Activated naive CD8-positive, alpha-beta T cell (primary cell): ENCODE data around the gene MYL4.
A peak's percentile ranks its signal among the peaks of the same experiment; 100 is the strongest.
"Not testable (repeated sequence)": the region's sequence is repeated elsewhere in the genome, so short reads cannot be mapped to it uniquely, and the experiment has no call there.

Experiments used
- H3K27ac Mint-ChIP-seq: one replicate; pipeline ENCODE4 v1.8.0; 2021; ENCODE audit warnings: mixed read lengths
- H3K27me3 Mint-ChIP-seq: one replicate; pipeline ENCODE4 v1.8.0; 2021; ENCODE audit warnings: mixed read lengths
- H3K36me3 Mint-ChIP-seq: one replicate; pipeline ENCODE4 v1.8.0; 2021; ENCODE audit warnings: mixed read lengths
- H3K4me1 Mint-ChIP-seq: one replicate; pipeline ENCODE4 v1.8.0; 2021; ENCODE audit warnings: low read depth, mixed read lengths
- H3K4me3 Mint-ChIP-seq: one replicate; pipeline ENCODE4 v1.8.0; 2021; ENCODE audit warnings: mild to moderate bottlenecking, mixed read lengths
- H3K9me3 Mint-ChIP-seq: one replicate; pipeline ENCODE4 v1.8.0; 2021; ENCODE audit warnings: low read depth, mixed read lengths

The MYL4 gene

DNA sequence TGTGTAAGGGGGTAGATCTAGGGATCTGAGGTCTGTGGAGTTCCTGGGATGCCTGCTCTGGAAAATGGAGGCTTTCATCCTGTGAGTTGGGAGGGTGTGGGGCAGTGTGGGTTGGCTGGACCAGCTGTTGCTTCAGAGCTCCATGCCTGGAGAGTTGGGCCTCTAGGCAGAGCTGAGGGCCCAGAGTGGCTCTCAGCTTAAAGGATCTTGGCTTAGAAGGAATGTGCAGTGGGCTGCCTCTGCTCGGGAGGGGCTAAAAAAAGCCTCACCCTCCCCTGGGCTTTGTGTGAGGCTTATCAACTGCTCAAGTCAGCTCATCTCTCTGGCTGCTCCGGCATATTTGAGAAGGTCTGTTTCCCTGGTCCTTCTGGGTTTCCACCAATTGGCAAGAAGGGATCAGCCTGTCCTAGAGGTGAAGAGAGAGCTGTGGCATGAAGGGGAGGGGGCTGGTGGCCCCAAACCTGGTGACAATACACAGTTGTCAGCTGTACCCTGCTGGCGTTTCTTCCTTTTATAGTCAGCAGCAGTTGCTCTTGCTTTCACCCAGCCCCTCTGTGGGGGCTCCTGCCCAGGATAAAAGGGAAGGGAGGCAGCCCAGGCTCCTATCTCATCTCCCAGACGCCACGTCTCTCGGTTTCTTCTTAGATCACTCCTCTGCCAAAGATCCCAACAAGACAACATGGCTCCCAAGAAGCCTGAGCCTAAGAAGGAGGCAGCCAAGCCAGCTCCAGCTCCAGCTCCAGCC, at the start of gene MYL4:
Gene MYL4 (plus strand): TSS at position 605 of the 745 bp plus-strand sequence. CDS start 75 bp downstream, at position 680.
- H3K4me3 Mint-ChIP-seq: no peak within 1 kb of the TSS
- no peaks in the 10 kb centered on the region for H3K36me3 Mint-ChIP-seq
- H3K9me3 Mint-ChIP-seq: no peaks in the 10 kb centered on the region
- no peak within 1 kb of the TSS for H3K27ac Mint-ChIP-seq
- peaks cover 32% of the 10 kb centered on the region for H3K4me1 Mint-ChIP-seq
- no peaks in the 10 kb centered on the region for H3K27me3 Mint-ChIP-seq

- Mint-ChIP-seq H3K27me3 (no peaks in the 10 kb centered on the region), H3K9me3 (no peaks in the 10 kb centered on the region), H3K4me1 (peaks cover 19% of the 10 kb centered on the region), H3K36me3 (peaks cover 4% of the 10 kb centered on the region), H3K27ac (peak overlapping the region; percentile 61), H3K4me3 (peak overlapping the region; percentile 9)
These were observed 47.0 kb upstream of the MYL4 start for GRCh38 chr17:47162013-47162622.

GRCh38 chr17:47164263-47164662, 44.9 kb upstream of the MYL4 start:
- peaks cover 8% of the 10 kb centered on the region for H3K36me3 Mint-ChIP-seq
- no peak overlapping the region for H3K27ac Mint-ChIP-seq
- no peaks in the 10 kb centered on the region for H3K27me3 Mint-ChIP-seq
- H3K4me3 Mint-ChIP-seq: no peak overlapping the region
- H3K9me3 Mint-ChIP-seq: no peaks in the 10 kb centered on the region
- H3K4me1 Mint-ChIP-seq: peaks cover 19% of the 10 kb centered on the region

DNA sequence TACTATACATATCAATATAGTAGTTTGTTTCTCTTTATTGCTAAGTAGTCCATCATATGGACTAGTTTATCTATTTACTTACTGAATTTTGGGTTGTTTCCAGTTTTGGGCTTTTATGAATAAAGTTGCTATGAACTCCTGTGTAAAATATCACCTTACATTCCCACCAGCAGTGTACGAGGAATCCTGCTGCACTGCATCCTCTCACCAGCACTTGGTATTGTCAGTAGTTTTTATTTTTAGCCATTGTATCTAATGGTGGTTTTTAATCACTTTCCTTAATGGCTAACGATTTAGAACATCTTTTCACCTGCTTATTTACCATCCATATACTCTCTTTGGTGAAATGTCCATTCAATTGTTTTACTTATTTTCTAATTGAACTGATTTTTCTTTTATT, 44.0 kb upstream of the MYL4 start:
- no peaks in the 10 kb centered on the region for H3K27me3 Mint-ChIP-seq
- no peak overlapping the region for H3K27ac Mint-ChIP-seq
- peaks cover 19% of the 10 kb centered on the region for H3K4me1 Mint-ChIP-seq
- no peaks in the 10 kb centered on the region for H3K9me3 Mint-ChIP-seq
- H3K4me3 Mint-ChIP-seq: no peak overlapping the region
- peaks cover 8% of the 10 kb centered on the region for H3K36me3 Mint-ChIP-seq

GRCh38 chr17:47166854-47167253, 42.3 kb upstream of the MYL4 start:
- H3K9me3 Mint-ChIP-seq, H3K27me3 Mint-ChIP-seq, H3K27ac Mint-ChIP-seq, H3K36me3 Mint-ChIP-seq, H3K4me3 Mint-ChIP-seq: not testable (repeated sequence)
- peaks cover 26% of the 10 kb centered on the region for H3K4me1 Mint-ChIP-seq

- not testable (repeated sequence) for H3K27ac Mint-ChIP-seq, H3K27me3 Mint-ChIP-seq, H3K9me3 Mint-ChIP-seq, H3K4me3 Mint-ChIP-seq, H3K36me3 Mint-ChIP-seq
- peaks cover 15% of the 10 kb centered on the region for H3K4me1 Mint-ChIP-seq
These were observed 40.3 kb upstream of the MYL4 start for GRCh38 chr17:47168896-47169295.

- Mint-ChIP-seq H3K27ac (no peak overlapping the region), H3K4me3 (no peak overlapping the region), H3K9me3 (no peaks in the 10 kb centered on the region), H3K36me3 (peaks cover 4% of the 10 kb centered on the region), H3K27me3 (no peaks in the 10 kb centered on the region), H3K4me1 (peaks cover 25% of the 10 kb centered on the region)
These were observed 38.4 kb upstream of the MYL4 start for GRCh38 chr17:47170710-47171109.

GRCh38 chr17:47172696-47173565, 36.2 kb upstream of the MYL4 start:
- peaks cover 6% of the 10 kb centered on the region for H3K36me3 Mint-ChIP-seq
- no peak overlapping the region for H3K27ac Mint-ChIP-seq
- H3K9me3 Mint-ChIP-seq: no peaks in the 10 kb centered on the region

DNA sequence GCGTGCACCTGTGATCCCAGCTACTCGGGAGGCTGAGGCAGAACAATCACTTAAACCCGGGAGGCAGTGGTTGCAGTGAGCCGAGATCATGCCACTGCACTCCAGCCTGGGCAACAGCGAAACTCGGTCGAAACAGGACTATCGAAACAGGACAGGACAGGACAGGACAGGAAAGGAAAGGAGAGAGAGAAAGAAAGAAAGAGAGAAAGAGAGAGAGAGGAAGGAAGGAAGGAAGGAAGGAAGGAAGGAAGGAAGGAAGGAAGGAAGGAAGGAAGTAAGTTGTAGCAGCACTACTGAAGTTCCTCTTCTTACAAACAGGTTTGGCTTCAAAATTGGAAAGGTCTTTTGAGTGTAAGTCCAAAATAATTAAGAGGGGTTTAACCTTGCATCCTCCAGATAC, 34.3 kb upstream of the MYL4 start:
- peaks cover 43% of the 10 kb centered on the region for H3K4me1 Mint-ChIP-seq
- not testable (repeated sequence) for H3K27ac Mint-ChIP-seq, H3K9me3 Mint-ChIP-seq, H3K27me3 Mint-ChIP-seq, H3K4me3 Mint-ChIP-seq, H3K36me3 Mint-ChIP-seq

More at GRCh38 chr17:47172696-47173565, 36.2 kb upstream of the MYL4 start:
- Mint-ChIP-seq H3K4me1 (peaks cover 40% of the 10 kb centered on the region), H3K27me3 (no peaks in the 10 kb centered on the region), H3K4me3 (no peak overlapping the region)

GRCh38 chr17:47176389-47176826, 32.7 kb upstream of the MYL4 start:
- H3K9me3 Mint-ChIP-seq: no peaks in the 10 kb centered on the region
- H3K4me3 Mint-ChIP-seq: no peak overlapping the region
- H3K4me1 Mint-ChIP-seq: peaks cover 42% of the 10 kb centered on the region
- peaks cover 11% of the 10 kb centered on the region for H3K36me3 Mint-ChIP-seq
- peak overlapping the region; percentile 43 for H3K27ac Mint-ChIP-seq
- H3K27me3 Mint-ChIP-seq: no peaks in the 10 kb centered on the region

DNA sequence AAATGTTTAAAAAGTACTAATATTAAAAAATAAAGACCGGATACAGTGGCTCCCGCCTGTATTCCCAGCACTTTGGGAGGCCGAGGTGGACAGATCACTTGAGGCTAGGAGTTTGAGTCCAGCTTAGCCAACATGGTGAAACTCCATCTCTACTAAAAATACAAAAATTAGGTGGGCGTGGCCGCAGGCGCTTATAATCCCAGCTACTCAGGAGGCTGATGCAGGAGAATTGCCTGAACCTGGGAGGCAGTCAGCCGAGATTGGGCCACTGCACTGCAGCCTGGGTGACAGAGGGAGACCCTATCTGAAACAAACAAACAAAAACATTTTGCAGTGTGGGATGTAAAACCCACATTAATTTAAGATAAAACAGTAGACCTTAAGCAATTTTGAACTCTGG, 31.9 kb upstream of the MYL4 start:
- Mint-ChIP-seq H3K27me3 (no peaks in the 10 kb centered on the region), H3K9me3 (no peaks in the 10 kb centered on the region), H3K4me3 (no peak overlapping the region), H3K36me3 (peaks cover 11% of the 10 kb centered on the region), H3K4me1 (peaks cover 49% of the 10 kb centered on the region), H3K27ac (no peak overlapping the region)

DNA sequence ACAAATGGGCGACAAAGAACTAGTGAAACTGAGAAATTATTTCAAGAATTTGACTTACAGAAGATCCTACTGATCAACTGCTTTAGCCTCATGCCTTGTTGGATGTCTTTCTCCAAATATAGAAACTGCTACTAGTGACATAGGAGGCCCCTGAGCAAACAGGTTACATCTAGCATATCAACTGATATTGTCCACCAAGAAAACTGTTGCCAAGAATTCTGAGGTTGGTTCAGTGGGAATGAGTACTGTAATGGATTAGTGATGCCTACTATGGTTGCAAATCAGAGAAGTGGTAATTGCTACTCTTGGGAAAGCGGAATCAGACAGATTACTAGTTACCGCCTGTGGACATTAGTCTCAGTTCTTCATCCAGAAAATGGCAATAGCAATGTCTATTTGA, 30.0 kb upstream of the MYL4 start:
- Mint-ChIP-seq H3K27ac (no peak overlapping the region), H3K9me3 (no peaks in the 10 kb centered on the region), H3K4me1 (peaks cover 59% of the 10 kb centered on the region), H3K36me3 (peaks cover 11% of the 10 kb centered on the region), H3K4me3 (no peak overlapping the region), H3K27me3 (no peaks in the 10 kb centered on the region)

DNA sequence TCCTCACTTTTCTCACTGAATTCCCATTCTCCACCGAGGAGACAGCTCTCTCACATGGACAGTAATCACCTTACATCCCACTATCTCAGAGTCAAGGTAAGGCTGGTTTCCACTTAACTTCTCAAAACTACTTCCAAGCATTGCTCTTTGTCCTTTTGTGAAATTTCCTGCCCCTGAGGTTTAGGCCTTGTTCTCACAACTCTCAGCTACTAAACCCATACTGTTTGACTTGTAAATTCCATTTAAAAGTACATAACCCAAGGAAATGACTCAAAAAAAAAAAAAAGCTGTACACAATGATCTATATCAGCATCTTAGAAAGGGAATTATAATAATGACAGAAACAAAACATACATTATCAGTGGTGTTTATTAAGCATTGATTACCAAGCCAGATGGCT, 28.8 kb upstream of the MYL4 start:
- peaks cover 11% of the 10 kb centered on the region for H3K36me3 Mint-ChIP-seq
- H3K27me3 Mint-ChIP-seq: no peaks in the 10 kb centered on the region
- peaks cover 59% of the 10 kb centered on the region for H3K4me1 Mint-ChIP-seq
- H3K27ac Mint-ChIP-seq: no peak overlapping the region
- H3K9me3 Mint-ChIP-seq: no peaks in the 10 kb centered on the region
- H3K4me3 Mint-ChIP-seq: no peak overlapping the region

DNA sequence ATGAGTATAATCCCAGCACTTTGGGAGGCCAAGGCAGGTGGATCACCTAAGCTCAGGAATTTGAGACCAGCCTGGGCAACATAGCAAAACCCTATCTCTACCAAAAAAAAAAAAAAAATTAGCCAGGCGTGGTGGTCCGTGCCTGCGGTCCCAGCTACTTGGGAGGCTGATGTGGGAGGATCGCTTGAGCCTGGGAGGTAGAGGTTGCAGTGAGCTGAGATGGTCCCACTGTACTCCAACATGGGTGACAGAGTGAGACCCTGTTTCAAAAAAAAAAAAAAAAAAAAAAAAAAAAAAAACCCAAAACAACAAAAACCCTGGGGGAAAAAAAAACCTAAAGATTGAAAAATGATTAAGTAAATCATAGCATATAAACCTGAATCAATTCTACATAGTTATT, 28.2 kb upstream of the MYL4 start:
- not testable (repeated sequence) for H3K9me3 Mint-ChIP-seq, H3K4me3 Mint-ChIP-seq, H3K27ac Mint-ChIP-seq, H3K27me3 Mint-ChIP-seq
- H3K36me3 Mint-ChIP-seq: peaks cover 12% of the 10 kb centered on the region
- H3K4me1 Mint-ChIP-seq: peaks cover 59% of the 10 kb centered on the region

DNA sequence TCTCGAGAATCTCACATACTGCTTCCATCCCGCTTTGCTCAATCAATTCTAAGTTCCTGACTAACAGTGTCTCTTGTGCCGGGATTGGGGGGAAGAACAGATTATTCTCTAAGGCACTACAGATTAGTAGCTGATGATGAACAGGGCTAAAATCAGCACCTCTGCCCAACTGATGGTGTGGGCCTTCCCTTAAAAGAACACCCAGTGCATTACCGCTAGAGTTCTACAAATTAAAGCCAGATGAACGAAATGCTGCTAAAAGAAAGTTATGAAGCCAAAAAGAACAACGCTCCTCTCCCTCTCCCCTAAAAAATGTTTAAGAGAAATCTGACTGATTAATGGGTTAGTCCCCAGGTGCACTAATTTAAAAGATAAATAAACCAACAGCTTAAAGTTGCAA, 24.5 kb upstream of the MYL4 start:
- no peaks in the 10 kb centered on the region for H3K9me3 Mint-ChIP-seq
- H3K36me3 Mint-ChIP-seq: peaks cover 9% of the 10 kb centered on the region
- H3K27me3 Mint-ChIP-seq: no peaks in the 10 kb centered on the region
- no peak overlapping the region for H3K27ac Mint-ChIP-seq
- H3K4me3 Mint-ChIP-seq: no peak overlapping the region
- peaks cover 63% of the 10 kb centered on the region for H3K4me1 Mint-ChIP-seq
